ENCODE data around the gene C20orf204. TPM values are rescaled to one million over a fixed set of nuclear protein-coding genes. Genes with fewer than 3 reads are reported as not detected.
A peak's percentile ranks its signal among the peaks of the same experiment; 100 is the strongest.

C20orf204 gene
- total RNA-seq, 1 donor from 2014 or later = 0.82 TPM

DNA sequence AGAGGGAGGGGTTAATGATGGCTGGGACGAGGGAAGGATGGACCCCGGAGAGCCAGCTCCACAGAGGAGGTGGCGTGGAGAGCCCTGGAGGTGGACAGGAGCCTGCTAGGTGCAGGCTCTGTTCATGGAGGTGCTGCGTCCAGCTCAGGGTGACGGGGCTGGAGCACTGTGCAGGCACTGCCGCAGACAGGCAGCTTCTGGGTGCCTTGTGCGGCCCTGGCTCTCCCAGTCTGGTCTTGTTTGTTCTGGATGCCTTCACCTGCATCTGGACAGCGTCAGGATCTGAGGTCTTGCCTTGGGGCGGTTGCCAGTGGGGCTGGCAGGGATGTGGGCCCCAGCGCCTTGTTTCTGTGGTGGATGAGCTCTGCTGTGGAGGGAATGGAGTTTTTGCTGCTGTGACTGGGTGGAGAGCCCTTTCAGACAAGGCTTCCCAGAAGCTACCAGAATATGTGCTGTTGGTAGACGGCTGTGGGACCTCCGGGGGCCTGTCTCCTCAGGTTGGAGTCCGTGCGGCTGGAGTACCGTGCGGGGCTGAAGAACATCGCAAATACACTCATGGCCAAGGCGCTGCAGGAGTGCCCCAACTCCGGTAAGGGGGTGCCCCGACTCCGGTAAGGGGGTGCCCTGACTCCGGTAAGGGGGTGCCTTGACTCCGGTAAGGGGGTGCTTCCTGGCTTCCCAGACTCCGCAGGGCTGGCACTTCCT is 7.8 kb upstream of the C20orf204 start:
- peak; percentile 38 for DNase-seq

GRCh38 chr20:64029293-64030117 is 6.5 kb upstream of the C20orf204 start:
- DNase-seq = no peak

DNA sequence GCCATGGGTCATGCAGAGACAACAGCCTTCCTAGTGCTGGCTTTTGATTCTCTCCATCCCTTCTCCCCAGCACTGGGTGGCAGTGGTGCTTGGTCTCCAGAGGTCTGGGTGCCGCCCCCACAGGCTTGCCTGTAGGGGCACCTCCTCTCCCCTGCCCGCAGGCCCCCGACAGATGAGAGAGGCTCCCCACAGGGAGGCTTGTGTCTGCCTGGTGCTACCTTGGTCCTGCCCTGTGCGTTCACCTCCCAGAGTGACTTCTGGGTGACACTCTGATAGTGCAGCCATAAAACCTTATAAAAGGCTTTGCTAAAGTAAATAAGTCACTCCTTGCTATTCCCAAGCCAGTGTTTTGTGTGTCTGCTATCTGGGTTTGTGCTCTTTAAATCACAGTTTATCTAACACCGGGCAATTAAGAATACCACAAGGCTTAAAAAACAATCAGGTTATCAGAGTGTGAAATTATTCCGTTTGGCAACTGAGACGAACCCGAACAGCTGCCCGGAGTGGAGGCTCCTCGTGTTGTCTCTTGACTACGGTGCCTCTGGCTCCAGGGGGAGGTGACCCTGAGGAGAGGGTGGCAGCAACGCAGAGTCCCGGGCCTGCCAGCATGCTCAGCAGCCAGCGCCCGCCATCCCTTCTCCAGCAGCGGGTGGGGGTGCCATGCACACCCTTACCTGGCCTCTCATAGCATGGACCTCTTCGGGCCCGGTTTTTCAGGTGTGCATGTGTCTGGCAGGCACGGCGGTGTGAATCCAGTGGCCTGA is 5.4 kb upstream of the C20orf204 start:
- DNase-seq = no peak

DNA sequence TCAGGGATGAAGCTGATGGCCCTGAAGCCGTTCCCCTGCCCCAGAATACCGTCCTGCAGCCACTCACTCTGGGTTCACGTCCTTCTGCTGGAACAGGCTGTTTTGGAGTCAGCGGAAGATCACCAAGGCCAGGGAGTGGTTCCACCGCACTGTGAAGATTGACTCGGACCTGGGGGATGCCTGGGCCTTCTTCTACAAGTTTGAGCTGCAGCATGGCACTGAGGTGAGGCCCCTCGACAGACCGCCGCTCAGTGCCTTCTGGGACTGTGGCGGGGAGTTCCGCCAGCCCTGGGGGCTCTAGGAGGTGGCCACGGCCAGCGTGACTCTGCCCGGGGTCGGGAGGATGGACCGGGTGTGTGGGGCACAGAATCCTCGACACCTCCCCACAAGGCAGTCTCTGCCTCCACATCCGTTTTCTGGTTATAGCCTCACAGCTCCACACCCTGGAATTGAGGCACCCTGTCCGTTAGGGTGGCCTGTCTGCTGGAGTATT is 4.1 kb upstream of the C20orf204 start:
- no peak for DNase-seq

DNA sequence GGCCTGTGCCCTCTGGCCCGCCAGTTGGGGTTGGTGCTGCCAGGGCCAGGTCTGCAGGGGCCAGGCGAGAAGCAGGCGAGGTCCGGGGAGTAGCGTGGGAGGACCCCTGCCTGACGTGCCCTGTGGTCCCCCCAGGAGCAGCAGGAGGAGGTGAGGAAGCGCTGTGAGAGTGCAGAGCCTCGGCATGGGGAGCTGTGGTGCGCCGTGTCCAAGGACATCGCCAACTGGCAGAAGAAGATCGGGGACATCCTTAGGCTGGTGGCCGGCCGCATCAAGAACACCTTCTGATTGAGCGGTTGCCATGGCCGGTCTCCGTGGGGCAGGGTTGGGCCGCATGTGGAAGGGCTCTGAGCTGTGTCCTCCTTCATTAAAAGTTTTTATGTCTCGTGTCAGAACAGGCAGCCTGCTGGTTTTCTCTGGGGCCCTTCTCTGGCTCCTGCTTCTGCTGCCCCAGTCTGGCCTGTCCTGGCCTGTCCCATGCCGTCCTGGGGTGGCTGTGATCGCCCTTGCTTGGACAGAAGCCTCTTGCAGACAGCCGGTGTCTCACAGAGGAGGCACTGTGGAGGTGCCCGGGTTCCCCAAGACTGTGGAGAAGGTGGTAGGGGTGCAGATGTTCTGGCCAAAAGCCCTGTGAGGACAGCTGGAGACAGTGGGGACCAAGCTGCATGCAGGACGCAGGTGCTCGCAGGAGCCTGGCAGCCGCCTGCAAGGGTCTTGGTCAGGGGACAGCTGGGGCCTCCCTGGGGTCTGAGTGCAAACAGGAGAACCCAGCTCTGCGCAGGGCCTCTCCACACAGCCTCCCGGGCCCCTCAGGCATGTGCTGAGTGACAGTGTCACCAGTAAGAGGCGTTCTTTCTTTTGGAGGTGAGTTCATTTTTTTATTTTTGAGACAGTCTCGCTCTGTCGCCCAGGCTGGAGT is 3.0 kb upstream of the C20orf204 start:
- no peak for DNase-seq

DNA sequence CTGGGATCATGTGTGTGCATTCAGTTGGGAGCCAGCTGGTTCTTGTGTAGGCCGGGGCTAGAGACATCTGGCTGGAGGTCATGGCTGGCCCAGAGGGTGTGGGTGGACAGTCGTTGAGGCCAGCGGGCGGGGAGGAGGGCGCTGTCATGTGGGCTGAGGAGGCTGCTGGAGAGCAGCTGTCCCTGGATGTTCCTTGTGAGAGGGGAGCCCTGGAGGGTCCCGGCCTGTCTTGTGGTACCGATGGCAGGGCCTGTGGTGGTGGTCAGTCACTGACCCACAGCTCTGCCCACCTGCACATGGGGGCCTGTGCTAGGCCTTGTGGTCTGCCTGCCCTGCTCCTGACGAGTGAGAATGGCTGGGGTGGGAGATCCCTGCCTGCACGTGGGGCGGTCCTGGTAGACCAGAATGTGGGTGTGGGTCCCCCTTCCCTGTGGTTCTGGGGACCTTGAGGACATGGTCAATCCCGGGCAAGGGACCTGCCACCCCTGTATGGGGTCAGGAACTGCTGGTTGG is 1.9 kb upstream of the C20orf204 start:
- DNase-seq = no peak

DNA sequence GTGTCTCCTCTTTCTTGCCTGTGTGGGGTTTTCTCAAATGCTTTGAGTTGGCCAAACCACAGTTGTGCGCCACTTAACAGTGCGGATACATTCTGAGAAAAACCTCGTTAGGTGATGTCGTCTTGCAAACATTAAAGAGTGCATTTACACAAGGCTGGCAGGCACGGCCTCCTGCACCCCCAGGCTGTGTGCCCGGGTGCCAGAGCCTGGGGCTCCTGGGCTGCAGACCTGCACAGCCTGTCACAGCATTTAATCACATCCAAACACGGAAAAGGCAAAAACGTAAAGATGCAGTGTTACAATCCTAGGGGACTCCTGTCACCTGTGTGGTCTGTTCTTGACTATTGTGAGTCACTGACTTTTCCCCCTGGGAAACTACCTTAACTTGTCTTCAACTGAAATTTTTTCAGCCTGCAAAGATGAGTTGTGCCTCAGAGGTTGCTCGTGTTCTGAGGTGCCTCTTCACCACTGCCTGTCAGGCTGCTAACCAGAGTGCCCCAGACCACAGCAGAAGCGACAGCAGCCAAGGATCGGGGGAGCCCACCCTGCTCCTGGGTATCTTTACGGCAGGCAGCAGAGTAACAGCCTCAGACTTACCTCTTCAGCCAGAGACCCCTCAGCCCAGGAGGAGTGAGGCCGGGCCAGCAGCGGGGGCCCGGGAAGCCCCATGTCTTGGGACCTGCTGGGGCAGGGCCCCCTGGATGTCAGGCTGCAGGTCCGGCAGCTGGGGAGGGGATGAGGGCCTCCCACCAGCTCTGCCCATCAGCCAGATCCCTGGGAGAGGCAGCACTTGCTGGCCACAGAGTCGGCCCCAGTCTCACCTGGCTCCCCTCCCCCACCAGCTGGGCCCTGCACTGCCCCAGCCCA is 683 bp upstream of the C20orf204 start:
- no peak for DNase-seq

- no peak for DNase-seq
These were observed 590 bp downstream of the C20orf204 start for GRCh38 chr20:64036346-64037198.

DNA sequence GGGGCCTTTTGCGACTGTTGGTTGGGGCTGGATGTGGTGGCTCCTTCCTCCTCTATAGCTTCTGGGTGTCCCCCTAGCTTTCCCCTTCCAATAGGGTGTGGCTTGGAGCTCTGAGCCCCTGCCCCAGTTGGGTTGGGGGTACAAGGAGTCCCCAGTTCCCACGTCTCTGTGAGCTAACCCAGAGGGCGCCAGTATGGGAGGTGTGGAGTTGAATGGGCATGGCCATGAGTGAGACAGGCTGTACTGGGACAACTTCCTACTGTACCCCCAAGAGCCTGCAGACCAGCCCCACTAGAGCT is 1.2 kb downstream of the C20orf204 start:
- DNase-seq = no peak

GRCh38 chr20:64037498-64038213 is 1.7 kb downstream of the C20orf204 start:
- DNase-seq = no peak

GRCh38 chr20:64038224-64038564 is 2.2 kb downstream of the C20orf204 start:
- DNase-seq = no peak

GRCh38 chr20:64038565-64039292 is 2.7 kb downstream of the C20orf204 start:
- peak; percentile 76 for DNase-seq

GRCh38 chr20:64039293-64040160 is 3.5 kb downstream of the C20orf204 start:
- DNase-seq = no peak

- DNase-seq = no peak
These were observed 4.5 kb downstream of the C20orf204 start for GRCh38 chr20:64040231-64041039.

DNA sequence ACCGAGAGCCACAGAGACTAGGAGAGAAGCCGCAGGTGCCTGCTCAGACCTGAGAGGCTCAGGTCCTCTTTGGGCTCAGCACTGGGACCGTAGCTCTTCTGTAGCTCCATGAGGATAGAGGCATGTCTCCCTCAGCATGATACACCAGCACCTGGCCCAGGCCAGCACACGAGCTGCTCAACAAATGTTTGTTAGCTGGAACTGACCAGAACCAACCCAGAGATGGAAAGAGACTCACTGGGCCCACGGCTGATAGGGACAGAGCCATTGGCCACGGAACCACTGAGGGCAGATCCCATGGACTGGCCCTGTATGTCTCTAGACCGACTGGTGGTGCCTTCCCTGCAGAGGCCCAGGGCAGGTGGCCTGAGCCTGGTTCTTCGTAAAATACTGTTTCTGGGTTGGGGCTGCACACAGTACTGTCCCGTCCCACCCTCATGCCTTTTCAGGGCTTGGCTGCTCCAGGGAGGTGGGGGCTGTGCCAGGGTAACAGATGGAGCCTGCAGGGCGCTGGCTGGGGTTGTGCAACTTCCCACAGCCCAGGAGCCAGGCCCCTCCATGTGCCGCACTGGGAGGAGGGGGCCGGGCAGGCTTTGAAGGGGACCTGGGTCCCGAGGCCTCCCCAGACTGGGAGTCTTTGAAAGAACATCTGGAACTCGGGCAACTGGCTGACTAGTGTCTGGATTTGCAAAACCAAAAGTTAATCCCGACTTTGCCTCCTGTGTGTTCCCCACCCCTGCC is 5.2 kb downstream of the C20orf204 start:
- DNase-seq = no peak

GRCh38 chr20:64041781-64042053 is 5.7 kb downstream of the C20orf204 start:
- no peak for DNase-seq

Data from tongue (tissue), 2 donors.